VCaP (cell line): ENCODE results near the gene RFTN2.
A peak's percentile ranks its signal among the peaks of the same experiment; 100 is the strongest.
"Not testable (repeated sequence)": the region's sequence is repeated elsewhere in the genome, so short reads cannot be mapped to it uniquely, and the experiment has no call there.

ENCODE experiments used
- H3K27ac ChIP-seq: fragments of 450-650 bp; 2 replicates; pipeline ENCODE4 v1.5.1; 2017
- TF ChIP-seq, protein P1 (sequence below): fragments of 450-650 bp; conservative IDR thresholded peaks from 2 replicates; pipeline ENCODE4 v1.5.1; 2017; ENCODE audit warnings: mild to moderate bottlenecking, moderate library complexity

Gene RFTN2

DNA sequence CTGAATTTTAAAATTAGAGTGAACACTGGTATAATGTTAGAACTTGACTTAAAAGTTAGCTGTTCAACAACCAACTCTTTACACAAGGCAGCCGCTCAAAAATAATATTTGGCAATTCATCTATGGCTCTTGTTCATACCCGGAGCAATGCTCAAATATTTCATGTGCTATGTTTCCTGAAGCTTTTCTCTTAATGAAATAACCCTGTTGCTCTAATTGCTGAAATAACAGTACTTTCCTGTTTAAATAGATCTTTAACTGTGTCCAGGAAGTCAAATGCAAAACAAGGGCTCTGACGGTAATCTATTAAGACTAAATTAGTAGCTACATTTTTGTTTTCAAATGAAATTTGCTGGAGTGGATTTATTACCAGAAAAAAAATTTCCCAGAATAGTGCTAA is 33.7 kb downstream of the RFTN2 start:
- TF ChIP-seq, protein P1, sequence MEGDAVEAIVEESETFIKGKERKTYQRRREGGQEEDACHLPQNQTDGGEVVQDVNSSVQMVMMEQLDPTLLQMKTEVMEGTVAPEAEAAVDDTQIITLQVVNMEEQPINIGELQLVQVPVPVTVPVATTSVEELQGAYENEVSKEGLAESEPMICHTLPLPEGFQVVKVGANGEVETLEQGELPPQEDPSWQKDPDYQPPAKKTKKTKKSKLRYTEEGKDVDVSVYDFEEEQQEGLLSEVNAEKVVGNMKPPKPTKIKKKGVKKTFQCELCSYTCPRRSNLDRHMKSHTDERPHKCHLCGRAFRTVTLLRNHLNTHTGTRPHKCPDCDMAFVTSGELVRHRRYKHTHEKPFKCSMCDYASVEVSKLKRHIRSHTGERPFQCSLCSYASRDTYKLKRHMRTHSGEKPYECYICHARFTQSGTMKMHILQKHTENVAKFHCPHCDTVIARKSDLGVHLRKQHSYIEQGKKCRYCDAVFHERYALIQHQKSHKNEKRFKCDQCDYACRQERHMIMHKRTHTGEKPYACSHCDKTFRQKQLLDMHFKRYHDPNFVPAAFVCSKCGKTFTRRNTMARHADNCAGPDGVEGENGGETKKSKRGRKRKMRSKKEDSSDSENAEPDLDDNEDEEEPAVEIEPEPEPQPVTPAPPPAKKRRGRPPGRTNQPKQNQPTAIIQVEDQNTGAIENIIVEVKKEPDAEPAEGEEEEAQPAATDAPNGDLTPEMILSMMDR = no peak

DNA sequence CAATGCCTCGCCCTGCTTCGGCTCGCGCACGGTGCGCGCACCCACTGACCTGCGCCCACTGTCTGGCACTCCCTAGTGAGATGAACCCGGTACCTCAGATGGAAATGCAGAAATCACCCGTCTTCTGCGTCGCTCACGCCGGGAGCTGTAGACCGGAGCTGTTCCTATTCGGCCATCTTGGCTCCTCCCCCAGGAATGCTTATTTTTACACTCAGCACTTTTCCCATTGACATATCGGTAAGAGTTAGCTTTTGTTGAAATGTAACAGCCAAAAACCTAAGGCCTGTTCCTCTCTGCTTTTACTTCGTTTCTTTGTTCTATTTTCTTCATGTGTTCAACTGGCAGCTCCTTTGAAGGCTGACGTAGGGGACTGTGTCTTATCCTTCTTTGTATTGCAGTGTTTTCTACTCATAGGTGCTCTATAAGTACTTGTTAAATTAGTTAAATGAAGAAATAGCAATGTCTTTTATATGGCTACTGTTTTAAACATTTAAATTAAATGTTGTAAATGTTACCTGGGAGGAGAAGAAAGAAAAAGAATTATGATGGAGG is 34.7 kb downstream of the RFTN2 start:
- not testable (repeated sequence) for H3K27ac ChIP-seq

More for the DNA sequence above, 33.7 kb downstream of the RFTN2 start:
- H3K27ac ChIP-seq = no peak overlapping the region

DNA sequence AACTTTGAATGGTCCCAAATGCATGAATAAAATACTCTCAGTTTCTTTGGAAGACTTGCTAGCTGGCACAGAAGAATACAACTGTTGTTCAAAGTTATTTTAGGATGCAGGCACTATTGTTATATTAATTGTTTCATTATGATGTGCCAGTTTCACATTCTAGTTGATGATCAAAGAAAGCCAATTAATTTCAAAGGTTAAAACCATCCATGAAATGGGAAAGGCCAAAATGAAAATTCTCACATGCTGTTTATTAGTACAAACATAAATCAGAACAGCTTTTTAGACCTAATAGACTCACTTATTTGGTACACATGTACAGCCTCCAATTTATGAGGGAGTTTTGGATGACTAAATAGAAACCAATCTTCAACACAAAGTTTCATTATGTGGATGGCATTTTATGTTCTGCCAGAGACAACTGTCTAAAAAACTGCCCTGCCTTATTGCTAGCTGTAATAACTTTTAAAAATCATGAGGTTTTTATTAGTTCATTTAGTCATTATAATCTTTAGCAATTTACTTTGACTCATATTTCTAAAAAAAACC is 42.2 kb downstream of the RFTN2 start:
- TF ChIP-seq, protein P1 = no peak
- no peak overlapping the region for H3K27ac ChIP-seq

DNA sequence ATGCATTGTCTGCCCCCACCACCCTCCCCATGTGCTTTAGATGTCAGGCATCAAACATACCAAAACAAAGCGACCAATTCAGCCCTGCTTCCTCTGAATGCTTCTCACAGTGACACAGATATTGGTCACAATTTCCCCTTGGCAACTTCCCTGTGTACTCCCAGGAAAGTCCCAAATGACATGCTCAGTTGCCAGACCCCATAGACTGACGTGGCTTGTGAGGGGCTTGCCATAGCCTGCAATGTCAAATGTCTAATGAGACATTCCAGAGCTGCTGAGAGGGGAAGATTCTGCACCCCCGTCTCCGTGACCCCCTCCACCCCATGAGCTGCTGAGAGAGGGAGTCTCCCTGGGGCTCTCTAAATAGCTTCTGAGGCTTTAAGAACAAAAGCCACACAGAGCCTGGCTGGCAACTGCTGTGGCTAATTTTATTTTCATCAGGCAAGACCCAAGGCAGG is 47.3 kb downstream of the RFTN2 start:
- TF ChIP-seq, protein P1 = no peak
- H3K27ac ChIP-seq = no peak overlapping the region

DNA sequence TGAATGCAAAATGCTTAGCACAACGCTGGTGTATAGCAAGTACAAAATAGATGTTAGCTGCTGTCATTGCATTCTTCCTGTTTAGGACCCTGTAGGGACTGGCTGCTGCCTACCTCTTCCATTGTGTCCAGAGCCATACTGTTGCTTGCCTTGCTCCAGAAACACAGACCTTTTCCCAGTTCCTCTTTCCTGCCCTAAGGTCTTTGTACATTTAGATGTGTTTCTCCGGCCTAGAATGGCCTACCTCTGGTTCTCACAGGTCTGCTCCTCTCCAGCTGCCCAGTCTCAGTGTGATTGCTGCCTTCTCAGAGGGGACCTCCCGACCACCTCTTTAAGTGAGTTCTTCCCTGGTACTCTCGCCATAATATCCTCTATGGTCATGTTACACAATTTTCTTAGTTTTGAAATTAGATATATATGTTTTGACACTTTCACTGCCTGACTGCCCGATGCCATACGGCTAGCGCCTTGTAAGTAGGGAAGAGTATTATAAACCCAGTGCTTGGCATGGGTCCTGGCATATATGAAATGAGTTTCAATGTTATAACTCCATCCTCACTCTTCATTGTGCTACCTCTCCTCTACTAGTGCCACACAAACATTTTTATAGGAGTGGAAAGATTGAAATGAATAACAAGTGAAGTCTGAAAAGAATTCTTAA is 48.3 kb downstream of the RFTN2 start:
- no peak overlapping the region for H3K27ac ChIP-seq
- TF ChIP-seq, protein P1 = no peak

DNA sequence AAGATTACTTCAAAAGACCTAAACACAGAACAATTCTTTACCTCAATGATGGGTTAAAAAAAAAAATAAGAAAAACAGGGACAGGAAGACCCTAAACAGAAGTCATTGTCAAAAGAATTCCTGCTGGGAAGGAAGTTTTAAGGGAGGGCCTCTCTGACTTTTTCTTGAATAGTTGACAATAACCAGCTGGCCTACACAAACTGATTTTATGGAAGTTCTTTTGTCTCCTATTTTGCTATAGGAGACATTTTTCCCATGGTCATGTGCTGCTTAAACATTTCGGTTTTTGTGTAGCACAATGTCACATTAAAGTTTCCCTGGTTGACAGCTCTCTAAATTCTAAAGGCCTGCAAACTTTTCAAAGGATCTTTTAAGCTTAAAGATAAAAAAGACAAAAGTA is 55.3 kb downstream of the RFTN2 start:
- no peak overlapping the region for H3K27ac ChIP-seq
- TF ChIP-seq, protein P1 = no peak

DNA sequence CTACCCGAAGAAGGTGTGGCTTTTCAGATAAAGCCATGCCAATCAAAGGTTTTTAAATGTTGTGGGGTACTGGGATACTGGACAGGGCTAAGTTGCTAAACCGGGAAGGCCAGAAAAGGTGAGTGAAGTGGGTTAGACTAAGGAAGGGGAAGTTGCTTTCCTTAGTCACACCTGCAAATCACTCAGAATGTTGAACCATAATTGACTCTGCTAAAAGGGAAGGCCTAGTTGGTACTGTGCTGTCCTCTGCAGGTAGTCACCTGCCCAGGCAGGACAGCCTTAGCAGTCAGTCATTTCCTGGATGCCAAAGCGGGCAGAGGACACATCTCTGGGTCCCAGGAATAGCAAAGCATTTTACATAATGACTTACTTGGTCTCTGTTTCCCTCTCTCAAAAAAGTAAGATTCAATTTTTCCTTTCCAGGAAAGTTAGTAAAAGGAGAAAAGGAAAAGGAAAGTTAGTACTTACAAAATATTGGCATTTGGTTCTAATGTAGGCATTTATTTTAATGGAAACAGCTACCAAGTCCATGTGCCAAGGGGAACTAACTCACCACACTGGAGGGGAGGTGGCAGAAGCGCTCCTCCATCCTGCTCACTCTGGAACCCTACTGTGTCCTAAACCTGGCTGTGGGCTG is 60.3 kb downstream of the RFTN2 start:
- no peak overlapping the region; the same call in 1 of the 2 replicates for H3K27ac ChIP-seq
- TF ChIP-seq, protein P1 = peak; percentile 37
